ENCODE data around the gene SDK2. TPM values are rescaled to one million over a fixed set of nuclear protein-coding genes. Genes with fewer than 3 reads are reported as not detected.
"Not testable (repeated sequence)": the region's sequence is repeated elsewhere in the genome, so short reads cannot be mapped to it uniquely, and the experiment has no call there.

SDK2 gene
- total and polyA plus RNA-seq, 2 of the 4 experiments (the other 2 are of a cell fraction), result under 0.01 to 0.03 TPM

GRCh38 chr17:73369817-73370490, 274.3 kb downstream of the SDK2 start:
- Histone ChIP-seq H2AK5ac (ENCODE audit: low read depth, low read length) (0 out of 2 replicates have a peak overlapping the region, but pooled peaks have one; percentile 43), H2AFZ (replicated peaks; ENCODE audit: low read length, poor library complexity) (peak overlapping the region; percentile 39), H3K27me3 (ENCODE audit: control insufficient read depth, insufficient read depth, low read length) (peaks cover 20% of the 10 kb centered on the region)
- H3K36me3 ChIP-seq (ENCODE audit: control insufficient read depth, insufficient read depth, low read length); POLR2A ChIA-PET (ENCODE audit: unreplicated experiment); H3K14ac ChIP-seq (replicated peaks; ENCODE audit: low read depth, low read length); BruUV-seq (replicated peaks); H3K18ac ChIP-seq (ENCODE audit: low read depth, low read length); H4K8ac ChIP-seq (ENCODE audit: low read depth in 2 of 2, low read length in 2 of 2); H4K20me1 ChIP-seq (ENCODE audit: insufficient read depth, low read length); dilution Hi-C loops (cut with HindIII; ENCODE audit: low sequenced_read_pairs, unreplicated experiment); H3K27ac ChIP-seq (ENCODE audit: insufficient read depth, low read length); H3K79me1 ChIP-seq (ENCODE audit: low read depth in 1 of 2, low read length in 2 of 2); H3K56ac ChIP-seq (ENCODE audit: extremely low read depth, insufficient read depth, low read length); H3K4me3 ChIP-seq (ENCODE audit: insufficient read depth, low read depth, low read length); H3K23ac ChIP-seq (ENCODE audit: low read depth, low read length); H3K9me1 ChIP-seq (ENCODE audit: insufficient read depth, low read length); H2BK120ac ChIP-seq (ENCODE audit: low read depth, low read length); H3K4me2 ChIP-seq (ENCODE audit: low read depth, low read length); H2AK9ac ChIP-seq (replicated peaks; ENCODE audit: low read depth, low read length, poor library complexity); H3K4ac ChIP-seq (ENCODE audit: low read depth, low read length); H4K91ac ChIP-seq (ENCODE audit: insufficient read depth, low read depth, low read length); H2BK5ac ChIP-seq (ENCODE audit: low read depth, low read length, poor library complexity, severe bottlenecking); H2BK20ac ChIP-seq (ENCODE audit: low read depth, low read length); H2BK15ac ChIP-seq (ENCODE audit: low read depth, low read length); H3K9ac ChIP-seq (ENCODE audit: low read depth, low read length); H4K5ac ChIP-seq (ENCODE audit: low read depth, low read length); H3K9me3 ChIP-seq (ENCODE audit: control insufficient read depth, insufficient read depth, low read length); H3K4me1 ChIP-seq (ENCODE audit: control insufficient read depth, insufficient read depth, low read length): not testable (repeated sequence)
- CTCF ChIA-PET, result interaction anchor here (0.6 to 2.8 kb wide), 13 partner anchors 9 to 128 kb away, joined by 3 to 37 read pairs (median 3); partner anchors contain the start of genes CDC42EP4 and CPSF4L
- 39% methylated on average over 8 of the region's 14 CpGs; no CpG with 5 or more reads in 1 of the 2 experiments for WGBS, 2 experiments (ENCODE audit: extremely low coverage in 2 of 2, insufficient read length in 1 of 2)
- TF ChIP-seq POLR2A (IDR thresholded peaks at IDR 0.05; ENCODE audit: low read depth, low read length) (peak; percentile 55), RAD21 (IDR thresholded peaks at IDR 0.05; ENCODE audit: low read length) (peak; percentile 98), SMC3 (IDR thresholded peaks at IDR 0.05; ENCODE audit: low read depth, low read length) (peak; percentile 99), CTCF (conservative IDR thresholded peaks at IDR 0.05; ENCODE audit: low read depth, low read length) (peak; percentile 96)
- ATAC-seq (ENCODE audit: low read depth) (peak; percentile 78), DNase-seq (peak; percentile 68)
- intact Hi-C loops (cut with micrococcal nuclease), result loop anchor here (1.0 to 5.0 kb wide), 5 partner anchors 59 to 807 kb away; partner anchors contain the start of gene COG1
- in situ Hi-C loops (cut with MboI; ENCODE audit: low sequenced_read_pairs), result loop anchor here (5.0 to 25.0 kb wide), 4 partner anchors 63 to 783 kb away; no protein-coding TSS in a partner anchor
